GM23338 (cell line): Measurements from ENCODE around the gene NKX2-3. TPM values are rescaled to one million over a fixed set of nuclear protein-coding genes. Genes with fewer than 3 reads are reported as not detected.

Experiments used
- ATAC-seq: fragments of 200-7000 bp; cut with Tn5 transposase; 3 replicates; pipeline ENCODE4 v1.9.1; 2020
- DNase-seq: peaks from one replicate; pipeline ENCODE4 v3.0.0-alpha.2; 2015; ENCODE audit warnings: low spot score
- H2AFZ ChIP-seq: fragments of 200-600 bp; sonication (generic); 2 replicates; pipeline ENCODE4 v1.8.0; 2016; ENCODE audit warnings: antibody characterized with exemption, mild to moderate bottlenecking, moderate library complexity
- H3F3A ChIP-seq: fragments of 200-600 bp; sonication (generic); replicated peaks from 2 replicates; pipeline ENCODE4 v1.8.0; 2017; ENCODE audit warnings: antibody characterized with exemption, mixed run types, low read depth
- H3K27ac ChIP-seq: fragments of 200-600 bp; sonication (generic); 2 replicates; pipeline ENCODE4 v1.6.1; 2016; ENCODE audit warnings: low read depth
- H3K27me3 ChIP-seq: fragments of 200-600 bp; sonication (generic); 2 replicates; pipeline ENCODE4 v1.8.0; 2016; ENCODE audit warnings: mild to moderate bottlenecking, mixed run types, moderate library complexity; ENCODE audit not compliant: insufficient read depth
- H3K36me3 ChIP-seq: fragments of 200-600 bp; sonication (generic); 2 replicates; pipeline ENCODE4 v1.8.0; 2016; ENCODE audit warnings: mild to moderate bottlenecking; ENCODE audit not compliant: insufficient read depth
- H3K4me1 ChIP-seq: fragments of 200-600 bp; sonication (generic); 2 replicates; pipeline ENCODE4 v1.8.0; 2016; ENCODE audit warnings: mild to moderate bottlenecking, moderate library complexity; ENCODE audit not compliant: insufficient read depth
- H3K4me2 ChIP-seq: fragments of 200-600 bp; sonication (generic); 2 replicates; pipeline ENCODE4 v1.7.1; 2017; ENCODE audit warnings: mixed run types
- H3K4me3 ChIP-seq: fragments of 200-600 bp; sonication (generic); 2 replicates; pipeline ENCODE4 v1.6.1; 2016; ENCODE audit warnings: mixed run types
- H3K79me2 ChIP-seq: fragments of 200-600 bp; sonication (generic); replicated peaks from 2 replicates; pipeline ENCODE4 v1.8.0; 2017; ENCODE audit warnings: mild to moderate bottlenecking; ENCODE audit not compliant: insufficient read depth
- H3K9me2 ChIP-seq: fragments of 200-600 bp; sonication (generic); 2 replicates; pipeline ENCODE4 v1.8.0; 2017; ENCODE audit not compliant: insufficient read depth
- H4K20me1 ChIP-seq: fragments of 200-600 bp; sonication (generic); replicated peaks from 2 replicates; pipeline ENCODE4 v1.8.0; 2017; ENCODE audit warnings: mild to moderate bottlenecking; ENCODE audit not compliant: insufficient read depth
- H3K27ac Mint-ChIP-seq: 2 replicates; pipeline ENCODE4 v1.8.0; 2020; ENCODE audit warnings: inconsistent platforms, mild to moderate bottlenecking, moderate library complexity, mixed read lengths
- H3K27me3 Mint-ChIP-seq: 3 replicates; pipeline ENCODE4 v1.8.0; 2022; ENCODE audit warnings: low read depth, mild to moderate bottlenecking, moderate library complexity, mixed read lengths, inconsistent platforms; ENCODE audit not compliant: insufficient read depth, poor library complexity
- H3K36me3 Mint-ChIP-seq: 3 replicates; pipeline ENCODE4 v1.8.0; 2021; ENCODE audit warnings: low read depth, mild to moderate bottlenecking, inconsistent platforms, moderate library complexity, mixed read lengths
- H3K4me1 Mint-ChIP-seq: 3 replicates; pipeline ENCODE4 v1.8.0; 2020; ENCODE audit warnings: mild to moderate bottlenecking, inconsistent platforms, mixed read lengths
- H3K4me3 Mint-ChIP-seq: 3 replicates; pipeline ENCODE4 v1.8.0; 2021; ENCODE audit warnings: moderate library complexity, mild to moderate bottlenecking, inconsistent platforms, mixed read lengths
- H3K9me3 Mint-ChIP-seq: 3 replicates; pipeline ENCODE4 v1.8.0; 2020; ENCODE audit warnings: moderate library complexity, mild to moderate bottlenecking, inconsistent platforms, mixed read lengths
- CREB1 ChIP-seq: fragments of 250-450 bp; sonication (Bioruptor Pico); IDR thresholded peaks from 2 replicates; pipeline ENCODE4 v1.5.0; 2020; ENCODE audit warnings: low read depth, mild to moderate bottlenecking, moderate library complexity
- EZH2 ChIP-seq: fragments of 200-600 bp; sonication (generic); IDR thresholded peaks from one replicate; pipeline ENCODE4 v1.8.0; 2017; ENCODE audit warnings: antibody characterized with exemption, mild to moderate bottlenecking, low read depth; ENCODE audit not compliant: unreplicated experiment
- EZH2phosphoT487 ChIP-seq: fragments of 200-600 bp; sonication (generic); IDR thresholded peaks from one replicate; pipeline ENCODE4 v1.8.1; 2018; ENCODE audit warnings: antibody characterized with exemption; ENCODE audit not compliant: unreplicated experiment
- JUNB ChIP-seq: IDR thresholded peaks from one replicate; pipeline ENCODE4 v1.6.1; 2016; ENCODE audit warnings: antibody characterized with exemption; ENCODE audit not compliant: unreplicated experiment
- POLR2AphosphoS5 ChIP-seq: IDR thresholded peaks from 2 replicates; pipeline ENCODE4 v1.6.1; 2016; ENCODE audit warnings: antibody characterized with exemption, low read depth
- ZNF114 ChIP-seq: fragments of 250-450 bp; sonication (Bioruptor Pico); IDR thresholded peaks from 2 replicates; pipeline ENCODE4 v1.5.0; 2020; ENCODE audit warnings: mild to moderate bottlenecking, moderate library complexity
- ZNF331 ChIP-seq: fragments of 250-450 bp; sonication (Bioruptor Pico); IDR thresholded peaks from 2 replicates; pipeline ENCODE4 v1.5.0; 2020; ENCODE audit warnings: low read depth, mild to moderate bottlenecking, moderate library complexity
- polyA plus RNA-seq: library from polyadenylated mRNA; unstranded; fragments of >200 nt; fragmentation: Nextera tagmentation; extraction: Ambion mirVana; gene quantifications from 2 replicates; pipeline ENCODE4 v1.2.1, GENCODE V29; 2016
- total RNA-seq: library from RNA; depleted of rRNA; stranded (reverse); fragments of >200 nt; shearing (Covaris generic); gene quantifications from 2 replicates; pipeline ENCODE4 v1.2.3, GENCODE V29; 2014
- TF ChIP-seq, protein P1 (sequence below): IDR thresholded peaks from one replicate; pipeline ENCODE4 v1.6.1; 2018; ENCODE audit warnings: antibody characterized with exemption; ENCODE audit not compliant: unreplicated experiment
- TF ChIP-seq, protein P2 (sequence below): IDR thresholded peaks from 2 replicates; pipeline ENCODE4 v1.6.1; 2016; ENCODE audit warnings: antibody characterized with exemption
- TF ChIP-seq, protein P3 (sequence below): fragments of 250-450 bp; sonication (Bioruptor Pico); IDR thresholded peaks from 2 replicates; pipeline ENCODE4 v1.5.0; 2020; ENCODE audit warnings: mild to moderate bottlenecking, moderate library complexity

The NKX2-3 gene
- total and polyA plus RNA-seq, 2 experiments from 2014 or later, result not detected

DNA sequence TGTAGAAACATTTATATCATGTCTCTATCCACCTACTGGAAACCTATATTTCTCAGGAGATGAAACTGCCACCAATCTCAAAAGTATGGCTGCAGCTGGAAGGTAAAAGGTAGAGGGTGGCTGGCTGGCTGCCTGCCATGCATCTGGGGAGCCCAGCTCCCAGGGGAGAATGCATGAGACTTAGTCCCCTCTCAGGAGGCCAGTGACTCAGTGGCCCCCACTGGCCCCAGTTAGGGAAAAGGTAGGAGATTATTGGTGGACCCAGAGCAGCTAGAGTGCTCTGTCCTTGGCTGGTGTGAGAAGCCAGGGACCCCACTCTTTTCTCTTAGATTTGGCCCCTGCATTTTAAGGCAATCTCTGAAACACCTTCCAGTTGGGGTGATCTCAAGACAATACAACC lies 6.8 kb upstream of the NKX2-3 start:
- Histone ChIP-seq H3K4me3 (no peak overlapping the region), H3K79me2 (no peaks in the 10 kb centered on the region), H3K36me3 (no peaks in the 10 kb centered on the region), H3K4me2 (peak overlapping the region; percentile 76), H3F3A (peaks cover 31% of the 10 kb centered on the region), H3K4me1 (peaks cover 85% of the 10 kb centered on the region), H3K27me3 (peaks cover 100% of the 10 kb centered on the region), H3K9me2 (no peaks in the 10 kb centered on the region), H3K27ac (no peak overlapping the region), H4K20me1 (peaks cover 23% of the 10 kb centered on the region), H2AFZ (no peak overlapping the region)
- no peak overlapping the region; the same call in 2 of the 3 replicates for H3K4me3 Mint-ChIP-seq
- H3K27ac Mint-ChIP-seq, result no peak overlapping the region
- H3K27me3 Mint-ChIP-seq, result peaks cover 100% of the 10 kb centered on the region
- ATAC-seq, result no peak
- peaks cover 71% of the 10 kb centered on the region for H3K4me1 Mint-ChIP-seq
- DNase-seq, result no peak
- peak; percentile 53 for TF ChIP-seq EZH2
- TF ChIP-seq, protein P1, sequence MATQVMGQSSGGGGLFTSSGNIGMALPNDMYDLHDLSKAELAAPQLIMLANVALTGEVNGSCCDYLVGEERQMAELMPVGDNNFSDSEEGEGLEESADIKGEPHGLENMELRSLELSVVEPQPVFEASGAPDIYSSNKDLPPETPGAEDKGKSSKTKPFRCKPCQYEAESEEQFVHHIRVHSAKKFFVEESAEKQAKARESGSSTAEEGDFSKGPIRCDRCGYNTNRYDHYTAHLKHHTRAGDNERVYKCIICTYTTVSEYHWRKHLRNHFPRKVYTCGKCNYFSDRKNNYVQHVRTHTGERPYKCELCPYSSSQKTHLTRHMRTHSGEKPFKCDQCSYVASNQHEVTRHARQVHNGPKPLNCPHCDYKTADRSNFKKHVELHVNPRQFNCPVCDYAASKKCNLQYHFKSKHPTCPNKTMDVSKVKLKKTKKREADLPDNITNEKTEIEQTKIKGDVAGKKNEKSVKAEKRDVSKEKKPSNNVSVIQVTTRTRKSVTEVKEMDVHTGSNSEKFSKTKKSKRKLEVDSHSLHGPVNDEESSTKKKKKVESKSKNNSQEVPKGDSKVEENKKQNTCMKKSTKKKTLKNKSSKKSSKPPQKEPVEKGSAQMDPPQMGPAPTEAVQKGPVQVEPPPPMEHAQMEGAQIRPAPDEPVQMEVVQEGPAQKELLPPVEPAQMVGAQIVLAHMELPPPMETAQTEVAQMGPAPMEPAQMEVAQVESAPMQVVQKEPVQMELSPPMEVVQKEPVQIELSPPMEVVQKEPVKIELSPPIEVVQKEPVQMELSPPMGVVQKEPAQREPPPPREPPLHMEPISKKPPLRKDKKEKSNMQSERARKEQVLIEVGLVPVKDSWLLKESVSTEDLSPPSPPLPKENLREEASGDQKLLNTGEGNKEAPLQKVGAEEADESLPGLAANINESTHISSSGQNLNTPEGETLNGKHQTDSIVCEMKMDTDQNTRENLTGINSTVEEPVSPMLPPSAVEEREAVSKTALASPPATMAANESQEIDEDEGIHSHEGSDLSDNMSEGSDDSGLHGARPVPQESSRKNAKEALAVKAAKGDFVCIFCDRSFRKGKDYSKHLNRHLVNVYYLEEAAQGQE, result no peak
- H3K36me3 Mint-ChIP-seq, result no peaks in the 10 kb centered on the region
- H3K9me3 Mint-ChIP-seq, result 0 out of 3 replicates have a peak, but pooled peaks cover 2% of the 10 kb centered on the region

DNA sequence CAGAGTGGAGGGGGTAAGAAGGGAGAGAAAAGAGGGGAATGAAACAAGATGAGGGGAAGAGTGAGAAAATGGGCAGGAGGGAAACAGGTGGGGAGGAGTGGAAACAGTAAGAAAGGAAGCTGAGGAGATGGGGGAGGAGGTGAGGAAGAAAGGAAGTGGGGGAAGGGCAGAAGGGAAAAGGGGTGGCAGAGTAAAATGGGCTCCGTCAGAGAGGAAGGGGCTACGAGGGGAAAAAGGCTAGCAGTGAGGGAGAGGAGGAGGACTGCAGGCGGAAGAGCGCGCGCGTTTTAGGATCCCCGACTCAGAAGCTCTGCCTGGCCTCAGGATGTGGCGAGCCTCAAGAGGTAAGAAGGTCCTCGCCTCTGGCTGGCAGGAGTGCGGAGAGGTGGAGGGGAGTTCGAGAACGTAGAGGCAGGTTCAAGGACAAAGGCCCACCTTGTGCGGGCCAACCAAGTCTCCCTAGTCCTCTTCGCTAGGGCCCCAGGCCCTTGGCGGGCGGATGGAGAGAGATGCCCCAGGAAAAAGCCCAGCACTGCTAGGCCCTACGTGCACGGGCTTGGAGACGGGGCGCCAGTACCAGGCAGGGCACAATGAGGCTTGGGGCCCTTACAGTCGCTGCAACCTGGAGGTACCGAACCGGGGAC lies 5.8 kb upstream of the NKX2-3 start:
- peaks cover 25% of the 10 kb centered on the region for H4K20me1 ChIP-seq
- peaks cover 66% of the 10 kb centered on the region for H3K4me1 Mint-ChIP-seq
- TF ChIP-seq POLR2AphosphoS5, result no peak
- TF ChIP-seq, protein P2, sequence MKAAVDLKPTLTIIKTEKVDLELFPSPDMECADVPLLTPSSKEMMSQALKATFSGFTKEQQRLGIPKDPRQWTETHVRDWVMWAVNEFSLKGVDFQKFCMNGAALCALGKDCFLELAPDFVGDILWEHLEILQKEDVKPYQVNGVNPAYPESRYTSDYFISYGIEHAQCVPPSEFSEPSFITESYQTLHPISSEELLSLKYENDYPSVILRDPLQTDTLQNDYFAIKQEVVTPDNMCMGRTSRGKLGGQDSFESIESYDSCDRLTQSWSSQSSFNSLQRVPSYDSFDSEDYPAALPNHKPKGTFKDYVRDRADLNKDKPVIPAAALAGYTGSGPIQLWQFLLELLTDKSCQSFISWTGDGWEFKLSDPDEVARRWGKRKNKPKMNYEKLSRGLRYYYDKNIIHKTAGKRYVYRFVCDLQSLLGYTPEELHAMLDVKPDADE, result peak; percentile 59; the same call in 1 of the 2 replicates
- TF ChIP-seq CREB1 (CRISPR knock-in tag), result no peak
- TF ChIP-seq ZNF331, result no peak
- TF ChIP-seq ZNF114, result no peak
- TF ChIP-seq, protein P3, sequence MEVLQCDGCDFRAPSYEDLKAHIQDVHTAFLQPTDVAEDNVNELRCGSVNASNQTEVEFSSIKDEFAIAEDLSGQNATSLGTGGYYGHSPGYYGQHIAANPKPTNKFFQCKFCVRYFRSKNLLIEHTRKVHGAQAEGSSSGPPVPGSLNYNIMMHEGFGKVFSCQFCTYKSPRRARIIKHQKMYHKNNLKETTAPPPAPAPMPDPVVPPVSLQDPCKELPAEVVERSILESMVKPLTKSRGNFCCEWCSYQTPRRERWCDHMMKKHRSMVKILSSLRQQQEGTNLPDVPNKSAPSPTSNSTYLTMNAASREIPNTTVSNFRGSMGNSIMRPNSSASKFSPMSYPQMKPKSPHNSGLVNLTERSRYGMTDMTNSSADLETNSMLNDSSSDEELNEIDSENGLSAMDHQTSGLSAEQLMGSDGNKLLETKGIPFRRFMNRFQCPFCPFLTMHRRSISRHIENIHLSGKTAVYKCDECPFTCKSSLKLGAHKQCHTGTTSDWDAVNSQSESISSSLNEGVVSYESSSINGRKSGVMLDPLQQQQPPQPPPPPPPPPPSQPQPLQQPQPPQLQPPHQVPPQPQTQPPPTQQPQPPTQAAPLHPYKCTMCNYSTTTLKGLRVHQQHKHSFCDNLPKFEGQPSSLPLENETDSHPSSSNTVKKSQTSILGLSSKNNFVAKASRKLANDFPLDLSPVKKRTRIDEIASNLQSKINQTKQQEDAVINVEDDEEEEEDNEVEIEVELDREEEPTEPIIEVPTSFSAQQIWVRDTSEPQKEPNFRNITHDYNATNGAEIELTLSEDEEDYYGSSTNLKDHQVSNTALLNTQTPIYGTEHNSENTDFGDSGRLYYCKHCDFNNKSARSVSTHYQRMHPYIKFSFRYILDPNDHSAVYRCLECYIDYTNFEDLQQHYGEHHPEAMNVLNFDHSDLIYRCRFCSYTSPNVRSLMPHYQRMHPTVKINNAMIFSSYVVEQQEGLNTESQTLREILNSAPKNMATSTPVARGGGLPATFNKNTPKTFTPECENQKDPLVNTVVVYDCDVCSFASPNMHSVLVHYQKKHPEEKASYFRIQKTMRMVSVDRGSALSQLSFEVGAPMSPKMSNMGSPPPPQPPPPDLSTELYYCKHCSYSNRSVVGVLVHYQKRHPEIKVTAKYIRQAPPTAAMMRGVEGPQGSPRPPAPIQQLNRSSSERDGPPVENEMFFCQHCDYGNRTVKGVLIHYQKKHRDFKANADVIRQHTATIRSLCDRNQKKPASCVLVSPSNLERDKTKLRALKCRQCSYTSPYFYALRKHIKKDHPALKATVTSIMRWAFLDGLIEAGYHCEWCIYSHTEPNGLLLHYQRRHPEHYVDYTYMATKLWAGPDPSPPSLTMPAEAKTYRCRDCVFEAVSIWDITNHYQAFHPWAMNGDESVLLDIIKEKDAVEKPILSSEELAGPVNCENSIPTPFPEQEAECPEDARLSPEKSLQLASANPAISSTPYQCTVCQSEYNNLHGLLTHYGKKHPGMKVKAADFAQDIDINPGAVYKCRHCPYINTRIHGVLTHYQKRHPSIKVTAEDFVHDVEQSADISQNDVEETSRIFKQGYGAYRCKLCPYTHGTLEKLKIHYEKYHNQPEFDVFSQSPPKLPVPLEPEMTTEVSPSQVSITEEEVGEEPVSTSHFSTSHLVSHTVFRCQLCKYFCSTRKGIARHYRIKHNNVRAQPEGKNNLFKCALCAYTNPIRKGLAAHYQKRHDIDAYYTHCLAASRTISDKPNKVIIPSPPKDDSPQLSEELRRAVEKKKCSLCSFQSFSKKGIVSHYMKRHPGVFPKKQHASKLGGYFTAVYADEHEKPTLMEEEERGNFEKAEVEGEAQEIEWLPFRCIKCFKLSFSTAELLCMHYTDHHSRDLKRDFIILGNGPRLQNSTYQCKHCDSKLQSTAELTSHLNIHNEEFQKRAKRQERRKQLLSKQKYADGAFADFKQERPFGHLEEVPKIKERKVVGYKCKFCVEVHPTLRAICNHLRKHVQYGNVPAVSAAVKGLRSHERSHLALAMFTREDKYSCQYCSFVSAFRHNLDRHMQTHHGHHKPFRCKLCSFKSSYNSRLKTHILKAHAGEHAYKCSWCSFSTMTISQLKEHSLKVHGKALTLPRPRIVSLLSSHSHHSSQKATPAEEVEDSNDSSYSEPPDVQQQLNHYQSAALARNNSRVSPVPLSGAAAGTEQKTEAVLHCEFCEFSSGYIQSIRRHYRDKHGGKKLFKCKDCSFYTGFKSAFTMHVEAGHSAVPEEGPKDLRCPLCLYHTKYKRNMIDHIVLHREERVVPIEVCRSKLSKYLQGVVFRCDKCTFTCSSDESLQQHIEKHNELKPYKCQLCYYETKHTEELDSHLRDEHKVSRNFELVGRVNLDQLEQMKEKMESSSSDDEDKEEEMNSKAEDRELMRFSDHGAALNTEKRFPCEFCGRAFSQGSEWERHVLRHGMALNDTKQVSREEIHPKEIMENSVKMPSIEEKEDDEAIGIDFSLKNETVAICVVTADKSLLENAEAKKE, result no peak
- no peak for TF ChIP-seq JUNB
- no peak for TF ChIP-seq EZH2phosphoT487

More for the DNA sequence above, 5.8 kb upstream of the NKX2-3 start:
- Mint-ChIP-seq H3K9me3 (0 out of 3 replicates have a peak, but pooled peaks cover 2% of the 10 kb centered on the region), H3K27ac (no peak overlapping the region), H3K4me3 (peak overlapping the region; percentile 50), H3K36me3 (no peaks in the 10 kb centered on the region), H3K27me3 (peaks cover 100% of the 10 kb centered on the region)
- Histone ChIP-seq H3K79me2 (no peaks in the 10 kb centered on the region), H3K4me2 (peak overlapping the region; percentile 76), H3K27me3 (peaks cover 100% of the 10 kb centered on the region), H3K9me2 (no peaks in the 10 kb centered on the region), H3K27ac (no peak overlapping the region), H2AFZ (peak overlapping the region; percentile 67), H3K36me3 (no peaks in the 10 kb centered on the region), H3K4me1 (peaks cover 76% of the 10 kb centered on the region), H3F3A (peaks cover 35% of the 10 kb centered on the region), H3K4me3 (peak overlapping the region; percentile 47)
- ATAC-seq (peak; percentile 10), DNase-seq (peak; percentile 52)
